T47D (cell line): ENCODE results near the gene R3HDM2.
"Not testable (repeated sequence)": the region's sequence is repeated elsewhere in the genome, so short reads cannot be mapped to it uniquely, and the experiment has no call there.

ENCODE experiments used
- DNase-seq, 2 experiments: peaks; one replicate each; pipeline versions ENCODE4 v3.0.0 to v3.0.0-alpha.2; 2011 to 2012; ENCODE audit warnings: low read depth in 1 of 2, low spot score in 1 of 2
- JUND ChIP-seq: IDR thresholded peaks from 2 replicates; pipeline ENCODE4 v1.6.1; 2012; ENCODE audit warnings: low read depth
- in situ Hi-C: cut with HindIII; loops from 2 replicates; pipeline ENCODE4 v1.10.0; 2016; ENCODE audit warnings: low sequenced_read_pairs, low pct_unique_long_range_greater_than_20kb

R3HDM2 gene

DNA sequence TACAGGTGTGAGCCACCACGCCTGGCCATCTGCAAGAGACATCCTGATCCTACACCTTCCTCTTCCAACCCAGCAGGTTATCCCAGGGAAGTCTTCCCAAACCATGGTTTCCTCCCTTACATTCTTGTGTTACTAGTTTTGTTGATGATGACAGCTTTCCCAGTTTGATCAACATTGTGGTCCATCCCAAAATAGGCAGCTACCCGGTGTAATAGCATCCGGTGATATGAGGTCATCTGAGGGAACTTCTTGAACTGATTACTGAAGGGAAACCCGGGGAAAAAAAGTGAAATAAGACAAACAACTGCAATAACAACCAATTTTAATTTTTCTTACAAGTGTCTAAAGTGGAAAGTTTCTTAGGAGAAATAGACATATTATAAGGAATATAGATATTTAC lies 134.6 kb downstream of the R3HDM2 start:
- DNase-seq, result no peak
- TF ChIP-seq JUND, result no peak
- in situ Hi-C loops, result no loop called here

DNA sequence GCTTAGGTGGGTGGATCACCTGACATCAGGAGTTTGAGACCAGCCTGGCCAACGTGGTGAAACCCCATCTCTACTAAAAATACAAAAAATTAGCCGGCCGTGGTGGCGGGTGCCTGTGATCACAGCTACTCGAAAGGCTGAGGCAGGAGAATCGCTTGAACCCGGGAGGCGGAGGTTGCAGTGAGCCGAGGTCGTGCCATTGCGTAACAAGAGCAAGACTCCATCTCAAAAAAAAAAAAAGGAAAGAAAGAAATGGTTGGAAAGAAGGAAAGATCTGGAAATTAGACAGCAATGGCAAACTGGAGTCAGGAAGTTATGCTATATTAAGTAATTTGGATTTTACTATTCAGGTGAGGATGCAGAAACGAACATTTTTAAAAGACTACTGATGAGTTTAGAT lies 148.8 kb downstream of the R3HDM2 start:
- DNase-seq, in situ Hi-C loops: not testable (repeated sequence)

- no peak for TF ChIP-seq JUND
- in situ Hi-C loops, result no loop called here
- DNase-seq, result peak in 1 of 2 experiments; percentile 8
Measured at GRCh38 chr12:57280211-57281062, 150.4 kb downstream of the R3HDM2 start.

DNA sequence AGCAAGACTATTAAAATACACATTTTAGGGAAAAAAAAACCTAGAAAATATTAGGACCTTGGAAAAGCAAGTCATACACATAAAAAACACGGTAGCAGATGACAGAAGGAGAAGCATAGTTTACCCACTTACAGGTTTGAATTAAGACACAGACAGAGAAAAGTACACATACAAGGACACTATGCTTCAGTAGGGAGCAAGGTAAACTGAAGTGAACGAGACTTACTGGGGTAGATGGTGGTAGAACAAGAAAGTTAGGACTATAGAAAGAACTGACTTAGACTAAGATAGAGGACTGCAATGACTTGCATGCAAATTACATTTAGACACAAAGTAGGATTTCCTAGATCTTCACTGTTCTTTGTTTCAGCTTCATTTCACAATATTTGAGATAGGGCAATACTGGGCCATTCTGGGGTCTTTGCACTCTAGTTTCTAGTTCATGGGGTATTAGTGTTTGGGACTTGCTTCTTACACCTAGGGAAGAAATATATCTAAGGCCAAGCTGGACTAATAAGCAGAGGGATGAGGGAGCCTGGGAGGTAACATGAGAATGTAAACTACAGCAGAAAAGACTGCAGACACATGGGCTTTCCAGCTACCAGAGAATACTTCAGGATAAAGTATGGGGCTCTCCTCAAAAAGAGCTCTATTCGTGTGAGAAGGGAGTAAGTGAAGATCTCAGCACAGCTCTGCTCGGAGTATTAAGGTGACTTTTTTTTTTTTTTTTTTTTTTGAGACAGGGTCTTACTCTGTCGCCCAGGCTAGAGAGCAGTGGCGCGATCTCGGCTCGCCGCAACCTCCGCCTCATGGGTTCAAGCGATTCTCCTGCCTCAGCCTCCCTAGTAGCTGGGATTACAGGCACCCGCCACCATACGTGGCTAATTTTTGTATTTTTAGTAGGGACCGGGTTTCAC lies 152.1 kb downstream of the R3HDM2 start:
- TF ChIP-seq JUND, result no peak
- in situ Hi-C loops, result no loop called here
- DNase-seq, result peak in 1 of 2 experiments; percentile 7

GRCh38 chr12:57276935-57277563 lies 153.8 kb downstream of the R3HDM2 start:
- peak in 1 of 2 experiments; percentile 30 for DNase-seq
- no peak for TF ChIP-seq JUND
- in situ Hi-C loops, result no loop called here

DNA sequence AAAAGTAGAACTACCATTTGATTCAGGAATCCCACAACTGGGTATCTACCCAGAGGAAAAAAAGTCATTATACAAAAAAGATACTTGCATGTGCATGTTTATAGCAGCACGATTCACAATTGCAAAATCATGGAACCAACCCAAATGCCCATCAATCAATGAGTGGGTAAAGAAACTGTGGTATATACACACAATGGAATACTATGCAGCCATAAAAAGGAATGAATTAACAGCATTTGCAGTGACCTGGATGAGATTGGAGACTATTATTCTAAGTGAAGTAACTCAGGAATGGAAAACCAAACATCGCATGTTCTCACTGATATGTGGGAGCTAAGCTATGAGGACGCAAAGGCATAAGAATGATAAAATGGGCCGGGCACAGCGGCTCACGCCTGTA lies 154.6 kb downstream of the R3HDM2 start:
- in situ Hi-C loops, DNase-seq: not testable (repeated sequence)

DNA sequence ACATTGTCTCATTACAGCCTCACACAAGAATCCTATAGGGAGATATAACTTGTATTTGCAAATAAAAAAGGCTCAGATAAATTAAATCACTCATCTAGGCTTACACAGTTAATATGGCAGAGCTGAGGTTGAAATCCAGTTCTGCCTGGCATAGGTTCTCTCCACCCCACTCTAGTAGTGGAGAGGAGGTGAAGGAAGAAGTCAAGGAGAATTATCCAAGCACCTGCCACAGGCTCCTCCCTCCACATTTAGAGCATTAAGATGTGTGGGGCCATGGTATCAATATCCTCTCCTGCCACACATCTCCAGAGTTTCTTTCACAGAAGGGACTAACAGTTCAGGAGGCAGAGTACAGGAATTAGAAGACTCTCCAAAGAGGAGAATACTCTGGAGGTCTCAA lies 157.3 kb downstream of the R3HDM2 start:
- in situ Hi-C loops, result no loop called here
- DNase-seq, result no peak
- TF ChIP-seq JUND, result no peak

GRCh38 chr12:57272337-57273151 lies 158.3 kb downstream of the R3HDM2 start:
- no peak for DNase-seq
- in situ Hi-C loops, result no loop called here
- TF ChIP-seq JUND, result no peak

DNA sequence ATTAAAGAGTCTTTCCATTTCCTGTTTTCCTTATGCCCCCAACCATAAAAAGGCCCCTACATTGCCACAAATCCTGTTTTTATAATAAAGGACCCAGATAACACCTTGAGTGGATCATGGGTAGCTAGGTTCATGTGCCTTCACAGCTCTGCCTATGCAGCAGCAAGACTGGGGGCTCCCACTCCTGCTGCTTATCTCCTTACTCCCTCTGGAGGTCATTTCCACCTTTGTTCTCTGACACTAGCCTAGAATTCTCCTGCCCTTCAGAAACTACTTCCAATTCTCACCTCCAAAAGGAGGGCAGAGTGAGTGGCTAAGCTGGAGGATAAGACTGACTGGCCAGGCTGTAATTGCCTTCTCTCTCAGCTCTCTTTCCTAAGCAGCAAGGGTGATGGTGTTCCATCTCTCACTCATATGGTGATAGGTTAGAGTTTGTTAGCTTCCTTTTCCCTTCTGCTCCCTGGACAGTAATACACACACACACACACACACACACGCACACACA lies 159.8 kb downstream of the R3HDM2 start:
- no peak for DNase-seq
- in situ Hi-C loops, result no loop called here

DNA sequence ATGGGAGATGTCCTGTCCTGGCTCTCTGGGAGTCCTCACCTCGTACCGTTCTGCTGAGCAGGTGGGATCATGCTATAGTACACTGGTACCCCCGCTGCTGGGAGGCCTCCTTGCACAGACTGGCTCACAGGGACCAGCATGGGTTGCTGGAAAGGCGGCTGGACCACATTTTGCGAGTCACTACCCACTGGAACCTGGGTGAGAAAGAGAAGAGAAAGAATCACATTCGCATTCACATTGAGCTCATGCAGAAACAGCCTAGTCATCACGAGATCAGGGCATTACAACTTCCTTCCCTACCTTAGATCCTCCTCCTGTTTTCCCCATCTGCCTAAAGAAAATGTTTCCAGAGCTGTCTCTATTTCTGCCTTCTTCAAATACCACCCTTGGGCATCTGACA lies 162.6 kb downstream of the R3HDM2 start:
- no peak for TF ChIP-seq JUND
- no peak for DNase-seq
- in situ Hi-C loops, result no loop called here

More for the DNA sequence above, 159.8 kb downstream of the R3HDM2 start:
- no peak for TF ChIP-seq JUND

DNA sequence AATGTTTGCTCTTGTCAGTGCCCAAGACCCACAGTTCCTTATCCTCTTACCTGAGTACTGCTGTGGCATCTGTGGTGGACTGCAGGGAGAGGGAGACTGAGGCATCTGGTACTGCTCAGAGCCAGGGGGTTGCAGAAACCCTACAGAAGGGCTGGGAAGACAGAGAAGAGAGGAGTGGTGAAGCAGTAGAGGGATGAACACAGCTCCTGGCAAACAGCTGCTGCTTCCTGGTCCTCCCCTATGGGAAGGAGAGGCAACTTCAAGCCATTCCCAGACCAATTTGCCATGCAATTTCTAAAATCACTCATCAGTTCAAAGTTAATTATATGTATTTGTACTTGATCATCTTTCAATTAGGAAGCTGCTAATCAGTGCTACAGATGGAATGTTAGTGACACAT lies 164.2 kb downstream of the R3HDM2 start:
- in situ Hi-C loops, result no loop called here
- DNase-seq, result no peak
- TF ChIP-seq JUND, result no peak

- in situ Hi-C loops, result no loop called here
- no peak for TF ChIP-seq JUND
- no peak for DNase-seq
Measured at GRCh38 chr12:57263096-57263495, 167.7 kb downstream of the R3HDM2 start.
